Gastroesophageal sphincter (tissue), 4 donors: ENCODE measurements around the gene UPF2. TPM values are rescaled to one million over a fixed set of nuclear protein-coding genes. Genes with fewer than 3 reads are reported as not detected.

ENCODE experiments used
- ATAC-seq: fragments of 150-250 bp; one replicate; pipeline ENCODE4 v1.9.1; 2016; ENCODE audit warnings: mild to moderate bottlenecking, moderate library complexity
- H3K27ac ChIP-seq, 4 donors: fragments of 200-600 bp; sonication (generic) in 3 of 4; 1 replicate in 3 of 4; 2 replicates in 1 of 4; pipeline ENCODE4 v1.5.1; 2016 to 2019
- H3K27me3 ChIP-seq: fragments of 200-600 bp; sonication (generic); one replicate; pipeline ENCODE4 v1.5.1; 2019
- H3K36me3 ChIP-seq, 2 donors: fragments of 200-600 bp; sonication (generic); one replicate each; pipeline ENCODE4 v1.5.1; 2019; ENCODE audit warnings: control low read depth in 1 of 2
- H3K4me1 ChIP-seq, 3 donors: fragments of 200-600 bp; sonication (generic); 1 replicate in 2 of 3; 2 replicates in 1 of 3; pipeline ENCODE4 v1.5.1; 2016 to 2019; ENCODE audit warnings: control low read depth in 2 of 3
- H3K4me3 ChIP-seq, 2 donors: fragments of 200-600 bp; sonication (generic); one replicate each; pipeline ENCODE4 v1.5.1; 2019; ENCODE audit warnings: mild to moderate bottlenecking in 1 of 2, moderate library complexity in 1 of 2
- H3K9me3 ChIP-seq, 3 donors: fragments of 200-600 bp; sonication (generic); one replicate each; pipeline ENCODE4 v1.5.1; 2017 to 2019; ENCODE audit warnings: control low read depth in 2 of 3
- CTCF ChIP-seq, 4 experiments: fragments of 200-600 bp in 2 of 4; fragments of 450-650 bp in 2 of 4; sonication (generic) in 1 of 4; IDR thresholded peaks; one replicate each; pipeline ENCODE4 v1.5.1; 2017 to 2019; ENCODE audit warnings: antibody characterized with exemption in 4 of 4, mild to moderate bottlenecking in 2 of 4, moderate library complexity in 2 of 4
- EP300 ChIP-seq: sonication (generic); formaldehyde crosslinking; IDR thresholded peaks from one replicate; pipeline ENCODE4 v1.6.1; 2017; ENCODE audit warnings: antibody characterized with exemption, mild to moderate bottlenecking
- POLR2A ChIP-seq, 2 donors: fragments of 450-650 bp; IDR thresholded peaks; one replicate each; pipeline ENCODE4 v1.6.1; 2017; ENCODE audit warnings: antibody characterized with exemption in 2 of 2, mild to moderate bottlenecking in 2 of 2, moderate library complexity in 1 of 2
- POLR2AphosphoS5 ChIP-seq: sonication (generic); formaldehyde crosslinking; IDR thresholded peaks from one replicate; pipeline ENCODE4 v1.6.1; 2017; ENCODE audit warnings: antibody characterized with exemption
- WGBS, 2 donors: methylation state at CpG; one replicate each; pipeline ENCODE4 v1.1.5; 2018; ENCODE audit warnings: low coverage in 1 of 2; 5-methylcytosine and 5-hydroxymethylcytosine counted together
- total RNA-seq, 4 donors: library from RNA; depleted of rRNA; stranded (reverse); fragments of >200 nt; gene quantifications; one replicate each; pipeline ENCODE4 v1.1.0, GENCODE V29; 2016

Gene UPF2
- total RNA-seq, 4 donors from 2014 or later = 23.8 to 40.9 (median 35.0) TPM

DNA sequence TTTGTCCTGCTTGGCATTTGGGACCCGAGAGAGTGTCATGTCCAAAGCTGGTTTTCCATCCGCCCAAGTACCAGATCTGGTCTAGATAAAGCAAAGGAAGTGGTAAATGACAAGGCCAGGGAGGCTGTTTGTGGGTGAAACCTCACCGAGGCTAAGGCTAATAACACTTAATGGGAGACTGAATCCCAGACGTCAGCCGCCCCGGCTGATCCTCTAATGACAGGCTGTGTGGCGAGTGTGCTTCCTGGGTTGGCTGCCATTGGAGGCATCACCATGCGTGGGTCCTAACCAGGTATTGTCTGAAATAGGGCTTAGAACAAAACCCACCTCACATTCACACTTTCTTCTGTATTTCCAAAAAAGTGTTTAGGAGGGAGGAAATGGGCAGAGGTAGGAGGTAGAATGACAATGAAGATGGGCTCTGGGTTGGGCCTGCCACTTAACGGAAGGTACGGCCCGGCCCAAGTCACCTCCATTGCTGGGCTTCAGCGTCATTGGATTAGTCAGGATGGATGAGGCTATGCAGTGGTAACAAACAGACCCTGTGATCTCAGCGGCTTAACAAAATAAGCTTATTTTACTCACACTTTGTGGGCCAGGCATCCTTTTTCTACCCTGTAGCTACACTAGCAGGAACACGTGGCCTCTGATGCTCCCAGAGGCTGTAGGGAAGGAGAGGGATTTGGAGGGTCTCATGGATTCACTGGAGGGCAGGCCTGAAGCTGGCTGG, 159.8 kb downstream of the UPF2 start:
- 91 to 100% methylated on average over 2 to 7 of the region's 14 CpGs for WGBS, 2 donors
- Histone ChIP-seq H3K9me3 (no peaks in the 10 kb centered on the region), H3K27me3 (no peaks in the 10 kb centered on the region), H3K27ac (no peak overlapping the region), H3K4me1 (no peaks in the 10 kb centered on the region), H3K4me3 (no peak overlapping the region), H3K36me3 (no peaks in the 10 kb centered on the region)
- ATAC-seq = no peak
- TF ChIP-seq CTCF (IDR thresholded peaks at IDR 0.05) (no peak), POLR2A (IDR thresholded peaks at IDR 0.05) (no peak), EP300 (no peak), POLR2AphosphoS5 (no peak)

DNA sequence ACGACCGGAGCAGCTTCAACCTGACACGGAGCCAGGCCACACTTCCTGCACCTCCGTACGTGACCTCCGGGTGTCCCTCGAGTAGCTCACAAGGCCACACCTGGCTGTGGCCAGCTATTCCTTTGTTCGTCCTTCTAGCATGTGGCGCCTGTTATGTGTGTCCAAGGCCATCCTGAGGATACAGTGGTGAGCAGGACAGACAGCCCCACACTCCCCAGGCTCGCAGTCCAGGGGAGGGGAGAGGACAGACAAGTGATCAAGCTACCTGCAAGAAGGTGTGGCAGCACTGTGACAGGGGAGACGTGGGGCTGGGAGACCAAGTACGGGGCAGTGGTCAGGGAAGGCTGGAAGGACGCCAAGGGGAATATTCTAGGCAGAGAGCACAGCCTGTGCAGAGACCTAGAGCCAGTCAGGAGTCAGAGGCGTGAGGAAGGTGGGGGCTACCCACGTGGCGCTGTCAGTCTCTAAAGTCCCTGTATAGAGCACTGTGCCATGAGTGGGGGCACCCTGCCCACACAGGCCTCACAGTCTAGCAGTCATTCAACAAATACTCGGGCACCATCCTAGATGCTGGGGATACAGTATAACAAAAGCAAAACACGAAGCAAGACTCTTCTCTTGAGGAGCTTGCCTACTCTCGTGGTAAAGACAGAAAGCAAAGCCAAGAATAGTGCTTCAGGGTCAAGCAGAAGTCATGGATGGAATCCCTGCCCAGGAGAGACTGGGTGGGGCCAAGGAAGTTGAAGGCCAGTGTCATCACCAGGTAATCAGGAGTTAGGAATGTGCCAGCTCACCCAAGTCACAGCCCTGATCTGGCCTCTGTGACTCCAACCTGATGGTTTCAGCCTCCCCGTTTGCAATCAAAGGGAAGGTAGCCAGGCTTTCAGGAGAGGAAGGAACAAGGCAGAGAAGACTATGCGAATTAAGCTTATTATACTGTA, 160.9 kb downstream of the UPF2 start:
- no peak for ATAC-seq
- 88 to 100% methylated on average over 2 to 7 of the region's 21 CpGs for WGBS, 2 donors

DNA sequence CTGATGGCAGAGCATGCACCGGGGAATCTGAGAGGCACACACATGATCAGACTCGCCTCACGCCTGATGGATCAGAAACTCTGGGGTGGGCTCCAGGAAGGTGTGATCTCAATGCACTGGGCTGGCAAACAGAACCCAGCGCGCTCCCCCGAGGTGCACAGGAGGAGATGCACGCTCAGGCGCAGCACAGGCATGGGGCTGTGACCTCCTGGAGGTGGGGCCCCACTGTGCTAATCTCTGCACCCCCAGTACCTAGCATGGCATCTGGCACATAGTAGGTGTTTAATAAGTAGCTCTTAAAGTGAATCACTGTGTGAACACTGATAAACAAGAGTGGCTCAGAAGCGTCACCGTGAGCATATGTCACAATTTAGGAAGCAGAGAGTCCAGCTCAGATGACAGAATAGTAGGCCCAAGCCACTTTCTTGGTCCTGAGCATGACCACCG, 161.6 kb downstream of the UPF2 start:
- Histone ChIP-seq H3K4me3 (no peak overlapping the region), H3K27ac (no peak overlapping the region), H3K36me3 (no peaks in the 10 kb centered on the region), H3K9me3 (no peaks in the 10 kb centered on the region), H3K4me1 (peaks cover 0 to 3% (median 0%) of the 10 kb centered on the region in 3 donors), H3K27me3 (no peaks in the 10 kb centered on the region)
- 100% methylated on average over 2 of the region's 11 CpGs; no CpG with 5 or more reads in 1 of the 2 donors for WGBS, 2 donors
- ATAC-seq = no peak
- TF ChIP-seq POLR2AphosphoS5 (no peak), POLR2A (IDR thresholded peaks at IDR 0.05) (no peak), CTCF (IDR thresholded peaks at IDR 0.05) (no peak), EP300 (no peak)

More for the DNA sequence above, 160.9 kb downstream of the UPF2 start:
- Histone ChIP-seq H3K4me3 (no peak overlapping the region), H3K9me3 (no peaks in the 10 kb centered on the region), H3K27me3 (no peaks in the 10 kb centered on the region), H3K36me3 (no peaks in the 10 kb centered on the region), H3K4me1 (no peaks in the 10 kb centered on the region), H3K27ac (no peak overlapping the region)
- TF ChIP-seq POLR2AphosphoS5 (no peak), CTCF (IDR thresholded peaks at IDR 0.05) (no peak), EP300 (no peak), POLR2A (IDR thresholded peaks at IDR 0.05) (no peak)

GRCh38 chr10:11880151-11881029, 162.2 kb downstream of the UPF2 start:
- Histone ChIP-seq H3K4me3 (no peak overlapping the region), H3K27ac (no peak overlapping the region), H3K27me3 (no peaks in the 10 kb centered on the region), H3K4me1 (peaks cover 0 to 9% (median 7%) of the 10 kb centered on the region in 3 donors), H3K36me3 (no peaks in the 10 kb centered on the region), H3K9me3 (no peaks in the 10 kb centered on the region)
- no peak for TF ChIP-seq POLR2AphosphoS5
- no peak for TF ChIP-seq CTCF (IDR thresholded peaks at IDR 0.05)
- no peak for ATAC-seq
- 20 to 97% methylated on average over 1 to 5 of the region's 32 CpGs for WGBS, 2 donors
